Fibroblast of the aortic adventitia (primary cell): ENCODE data around the gene CPEB4. TPM values are rescaled to one million over a fixed set of nuclear protein-coding genes. Genes with fewer than 3 reads are reported as not detected.

Source experiments
- DNase-seq: peaks from one replicate; pipeline ENCODE4 v3.0.0-alpha.2; 2010; ENCODE audit warnings: low read depth
- H3K4me3 ChIP-seq: 2 replicates; pipeline ENCODE4 v1.5.1; 2011; ENCODE audit warnings: low read depth, mild to moderate bottlenecking, control low read depth, low read length, moderate library complexity
- CTCF ChIP-seq: IDR thresholded peaks from 2 replicates; pipeline ENCODE4 v1.5.1; 2011; ENCODE audit warnings: mild to moderate bottlenecking, low read length, control low read depth, inconsistent platforms; ENCODE audit not compliant: insufficient read depth
- total RNA-seq: library from RNA; depleted of rRNA; stranded (reverse); fragments of >200 nt; gene quantifications from 2 replicates; pipeline ENCODE4 v1.2.3, GENCODE V29; 2012; ENCODE audit warnings: low replicate concordance

The CPEB4 gene
- total RNA-seq, 1 donor: 24.4 TPM

GRCh38 chr5:173941758-173942401, 53.7 kb downstream of the CPEB4 start:
- H3K4me3 ChIP-seq: no peak overlapping the region
- TF ChIP-seq CTCF: no peak
- DNase-seq: no peak

GRCh38 chr5:173944511-173944910, 56.4 kb downstream of the CPEB4 start:
- H3K4me3 ChIP-seq: no peak overlapping the region
- no peak for TF ChIP-seq CTCF
- no peak for DNase-seq

- no peak for TF ChIP-seq CTCF
- no peak overlapping the region for H3K4me3 ChIP-seq
- DNase-seq: no peak
These were observed 57.0 kb downstream of the CPEB4 start for GRCh38 chr5:173945160-173945559.

- DNase-seq: no peak
- no peak overlapping the region for H3K4me3 ChIP-seq
- no peak for TF ChIP-seq CTCF
These were observed 58.2 kb downstream of the CPEB4 start for GRCh38 chr5:173946323-173946722.

GRCh38 chr5:173950829-173951228, 62.7 kb downstream of the CPEB4 start:
- H3K4me3 ChIP-seq: no peak overlapping the region
- DNase-seq: no peak
- TF ChIP-seq CTCF: no peak

- DNase-seq: no peak
- no peak overlapping the region for H3K4me3 ChIP-seq
- no peak for TF ChIP-seq CTCF
These were observed 65.5 kb downstream of the CPEB4 start for GRCh38 chr5:173953528-173954090.
